Stomach (tissue), 9 donors: ENCODE measurements around the gene MCTP2. TPM values are rescaled to one million over a fixed set of nuclear protein-coding genes. Genes with fewer than 3 reads are reported as not detected.

Experiments
- DNase-seq, 2 donors: peaks; one replicate each; pipeline versions ENCODE4 v3.0.0 to v3.0.0-alpha.2; 2013 to 2019
- H3K27ac ChIP-seq, 5 donors: fragments of 200-600 bp in 4 of 5; sonication (generic) in 4 of 5; one replicate each; pipeline ENCODE4 v1.5.1; 2013 to 2019; ENCODE audit warnings: mild to moderate bottlenecking in 1 of 5, moderate library complexity in 1 of 5
- H3K27me3 ChIP-seq, 3 donors: fragments of 200-600 bp; sonication (generic); one replicate each; pipeline ENCODE4 v1.5.1; 2017 to 2019; ENCODE audit warnings: mixed run types in 1 of 3
- H3K36me3 ChIP-seq, 4 donors: fragments of 200-600 bp; sonication (generic); 1 replicate in 3 of 4; 2 replicates in 1 of 4; pipeline ENCODE4 v1.5.1; 2016 to 2019
- H3K4me1 ChIP-seq, 4 donors: fragments of 200-600 bp; sonication (generic); one replicate each; pipeline ENCODE4 v1.5.1; 2016 to 2019
- H3K4me3 ChIP-seq, 4 donors: fragments of 200-600 bp; sonication (generic) in 3 of 4; one replicate each; pipeline ENCODE4 v1.5.1; 2016 to 2019; ENCODE audit warnings: mild to moderate bottlenecking in 1 of 4
- H3K9me3 ChIP-seq, 4 donors: fragments of 200-600 bp; sonication (generic); one replicate each; pipeline ENCODE4 v1.5.1; 2016 to 2019
- CTCF ChIP-seq, 7 experiments: fragments of 450-650 bp in 4 of 7; fragments of 200-600 bp in 3 of 7; sonication (generic) in 3 of 7; IDR thresholded peaks; one replicate each; pipeline ENCODE4 v1.5.1; 2016 to 2019; ENCODE audit warnings: antibody characterized with exemption in 7 of 7, control low read depth in 2 of 7, mild to moderate bottlenecking in 1 of 7
- EP300 ChIP-seq: sonication (generic); formaldehyde crosslinking; IDR thresholded peaks from one replicate; pipeline ENCODE4 v1.6.1; 2017; ENCODE audit warnings: antibody characterized with exemption
- POLR2A ChIP-seq, 4 donors: fragments of 450-650 bp; IDR thresholded peaks; one replicate each; pipeline ENCODE4 v1.6.1; 2016; ENCODE audit warnings: antibody characterized with exemption in 4 of 4, control low read depth in 2 of 4, mild to moderate bottlenecking in 1 of 4, moderate library complexity in 1 of 4
- POLR2AphosphoS5 ChIP-seq, 3 donors: sonication (generic); formaldehyde crosslinking; IDR thresholded peaks; one replicate each; pipeline ENCODE4 v1.6.1; 2016; ENCODE audit warnings: antibody characterized with exemption in 3 of 3
- WGBS, 5 donors: extraction: QIAGEN DNeasy Blood & Tissue Kit in 3 of 5; methylation state at CpG; one replicate each; pipeline versions ENCODE4 v1.1.5 to v1.1.7; 2013 to 2018; 5-methylcytosine and 5-hydroxymethylcytosine counted together
- intact Hi-C: fragments of 100-400 bp; cut with DNase I; formaldehyde crosslinking; loops from one replicate; pipeline ENCODE4 v1.15.1; 2023; ENCODE audit warnings: low total_unique reads
- polyA plus RNA-seq, 3 donors: library from polyadenylated mRNA; stranded (reverse); fragments of 200-250 nt; gene quantifications; one replicate each; pipeline ENCODE4 v1.2.3, GENCODE V29; 2013
- total RNA-seq, 5 donors: library from RNA; depleted of rRNA; stranded (reverse); fragments of >200 nt; gene quantifications; one replicate each; pipeline versions ENCODE4 v1.1.0 to v1.2.3, GENCODE V29; 2014 to 2016
- donor health status: healthy with polysubstance abuse.
- donor health status: Bipolar disorder and iron deficiency.
- donor health status: healthy.

The MCTP2 gene
- total and polyA plus RNA-seq, 8 donors: 2.8 to 62.4 (median 15.4) TPM

- WGBS, 5 donors: 89 to 97% (median 94%) methylated on average over 9 of the region's 9 CpGs
- peaks cover 0 to 23% (median 12%) of the 10 kb centered on the region in 4 donors for H3K4me1 ChIP-seq
- H3K27me3 ChIP-seq: no peaks in the 10 kb centered on the region
- no peak overlapping the region for H3K4me3 ChIP-seq
- no peaks in the 10 kb centered on the region for H3K9me3 ChIP-seq
- no peak for TF ChIP-seq CTCF (IDR thresholded peaks at IDR 0.05)
- no peak for DNase-seq
- peaks cover 0 to under 1% (median 0%) of the 10 kb centered on the region in 4 donors for H3K36me3 ChIP-seq
- H3K27ac ChIP-seq: peak overlapping the region in 3 of 5 donors; percentile 13 to 29 (median 28)
- intact Hi-C loops: no loop called here
These were observed 67.0 kb downstream of the MCTP2 start for GRCh38 chr15:94298364-94298763.

DNA sequence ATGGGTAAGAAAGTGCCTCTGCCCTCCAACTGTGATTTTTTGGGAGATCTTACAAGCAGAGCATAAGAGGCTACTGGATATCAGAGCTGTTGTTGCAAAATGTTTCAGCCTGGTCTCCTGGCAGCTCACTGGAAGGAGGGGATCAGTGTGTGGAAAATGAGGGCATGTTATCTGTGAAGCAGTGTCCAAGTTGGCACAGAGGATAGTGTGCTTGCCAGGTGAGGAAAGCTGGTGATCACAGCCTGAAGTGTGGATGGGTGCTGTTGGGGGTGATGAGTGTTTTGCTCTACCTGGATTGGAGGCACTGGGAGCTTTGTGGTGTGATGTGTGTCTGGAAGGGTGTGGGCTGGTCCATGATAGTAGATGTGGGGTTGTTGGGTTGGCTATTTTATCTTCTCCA lies 69.3 kb downstream of the MCTP2 start:
- H3K36me3 ChIP-seq: peaks cover 0 to 8% (median 0%) of the 10 kb centered on the region in 4 donors

GRCh38 chr15:94305133-94305532 lies 73.8 kb downstream of the MCTP2 start:
- no peaks in the 10 kb centered on the region for H3K27me3 ChIP-seq
- no peak overlapping the region for H3K27ac ChIP-seq
- DNase-seq: peak in 1 of 2 donors; percentile 16
- 71 to 89% (median 83%) methylated on average over 4 of the region's 4 CpGs for WGBS, 5 donors
- TF ChIP-seq EP300 (no peak), POLR2AphosphoS5 (IDR thresholded peaks at IDR 0.05) (no peak), CTCF (IDR thresholded peaks at IDR 0.05) (no peak), POLR2A (IDR thresholded peaks at IDR 0.05) (no peak)
- no peak overlapping the region for H3K4me3 ChIP-seq
- H3K9me3 ChIP-seq: no peaks in the 10 kb centered on the region
- H3K4me1 ChIP-seq: no peaks in the 10 kb centered on the region
- peaks cover 0 to 8% (median 0%) of the 10 kb centered on the region in 4 donors for H3K36me3 ChIP-seq
- intact Hi-C loops: no loop called here

More for the DNA sequence above, 69.3 kb downstream of the MCTP2 start:
- Histone ChIP-seq H3K27ac (no peak overlapping the region), H3K9me3 (no peaks in the 10 kb centered on the region), H3K4me3 (no peak overlapping the region), H3K27me3 (no peaks in the 10 kb centered on the region), H3K4me1 (peaks cover 0 to 5% (median 5%) of the 10 kb centered on the region in 4 donors)
- intact Hi-C loops: no loop called here
- TF ChIP-seq POLR2AphosphoS5 (IDR thresholded peaks at IDR 0.05) (no peak), EP300 (no peak), POLR2A (IDR thresholded peaks at IDR 0.05) (no peak), CTCF (IDR thresholded peaks at IDR 0.05) (no peak)
- no peak for DNase-seq

DNA sequence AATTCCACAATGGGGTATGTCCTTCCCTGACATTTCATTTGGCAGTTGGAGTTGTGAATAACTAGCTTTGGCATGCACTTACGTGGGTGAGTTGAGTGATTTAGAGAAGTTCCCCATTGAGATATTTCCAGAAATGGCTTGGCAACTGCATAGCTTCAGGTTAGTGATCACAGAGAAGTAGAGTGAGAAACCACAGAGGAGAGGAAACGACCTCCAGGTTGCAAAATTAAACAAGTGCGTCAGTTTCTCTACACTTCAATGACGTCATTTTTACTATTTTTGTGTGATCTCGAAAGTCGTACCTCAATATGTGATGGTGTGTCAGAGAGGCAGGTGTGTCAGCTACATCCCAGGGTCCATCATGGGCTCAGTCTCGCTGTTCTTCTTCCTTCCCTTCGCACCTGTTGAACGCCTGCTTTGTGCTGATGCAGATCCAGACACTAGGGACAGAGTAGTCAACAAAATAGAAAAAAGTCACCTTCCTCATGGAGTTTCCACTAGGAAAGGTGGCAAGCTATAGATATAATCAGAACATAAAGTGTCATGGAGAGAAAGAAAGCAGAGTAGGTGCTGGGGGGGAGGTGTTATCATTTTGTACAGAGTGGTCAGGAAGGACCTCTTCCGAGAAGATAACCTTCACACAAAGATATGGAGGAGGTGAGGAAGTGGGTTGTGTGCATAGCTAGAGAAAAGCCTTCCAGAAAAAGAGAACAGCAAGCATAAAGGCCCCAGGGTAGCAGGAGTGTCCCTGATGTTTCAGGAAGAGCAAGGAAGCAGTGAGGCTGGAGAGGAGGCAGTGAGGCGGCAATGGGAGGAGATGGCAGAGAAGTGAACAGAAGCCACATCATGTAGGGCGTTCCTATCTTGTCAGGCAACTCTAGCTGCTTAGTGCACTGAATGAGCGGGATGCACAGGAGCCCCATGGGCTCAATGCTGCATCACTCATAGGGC lies 75.6 kb downstream of the MCTP2 start:
- peak in 1 of 2 donors; percentile 22 for DNase-seq
- TF ChIP-seq POLR2AphosphoS5 (IDR thresholded peaks at IDR 0.05) (no peak), CTCF (IDR thresholded peaks at IDR 0.05) (no peak), EP300 (no peak), POLR2A (IDR thresholded peaks at IDR 0.05) (no peak)
- H3K27me3 ChIP-seq: no peaks in the 10 kb centered on the region
- 77 to 85% (median 80%) methylated on average over 13 of the region's 13 CpGs for WGBS, 5 donors
- no peaks in the 10 kb centered on the region for H3K4me1 ChIP-seq
- no peak overlapping the region for H3K27ac ChIP-seq
- peaks cover 0 to 8% (median 0%) of the 10 kb centered on the region in 4 donors for H3K36me3 ChIP-seq
- intact Hi-C loops: no loop called here
- H3K4me3 ChIP-seq: no peak overlapping the region
- no peaks in the 10 kb centered on the region for H3K9me3 ChIP-seq
